HepG2 (cell line): ENCODE results near the gene TNRC18. TPM values are rescaled to one million over a fixed set of nuclear protein-coding genes. Genes with fewer than 3 reads are reported as not detected.

Source experiments
- ATAC-seq: fragments of 200-7000 bp; cut with Tn5 transposase; 3 replicates; pipeline ENCODE4 v1.9.1; 2020; ENCODE audit warnings: mild to moderate bottlenecking, moderate library complexity
- BruUV-seq: library from RNA; stranded (reverse); fragments of 400-500 nt; replicated peaks from 2 replicates; lab custom pipeline; 2021; lab: Mats Ljungman, UMichigan
- CTCF ChIA-PET: fragments of 300-600 bp; formaldehyde crosslinking; extraction: SDS; loops from one replicate; lab custom pipeline; 2021; ENCODE audit warnings: low total read pairs, inconsistent platforms, low intra/inter-chr PET ratio; lab: Yijun Ruan, JAX
- POLR2A ChIA-PET: fragments of 350-600 bp; sonication (Branson Sonifier 250); formaldehyde crosslinking; loops from one replicate; lab custom pipeline; 2020; ENCODE audit warnings: antibody characterized with exemption, inconsistent platforms; lab: Yijun Ruan, JAX
- DNase-seq: peaks from one replicate; pipeline ENCODE4 v3.0.0-alpha.2; 2015; ENCODE audit warnings: low spot score
- FAIRE-seq: peaks from 3 replicates; lab custom pipeline; 2011; peaks lifted over from hg19 to GRCh38; lab: Jason Lieb, UNC
- H2AFZ ChIP-seq: one replicate; pipeline ENCODE4 v1.6.1; 2011; ENCODE audit warnings: low read length, inconsistent platforms
- H3K27ac ChIP-seq: fragments of 300-600 bp; 3 replicates; pipeline ENCODE4 v1.8.0; 2011; ENCODE audit warnings: mixed run types, mild to moderate bottlenecking, mixed read lengths, low read length, inconsistent platforms; ENCODE audit not compliant: insufficient read depth; ENCODE audit errors: extremely low read length
- H3K27me3 ChIP-seq, 2 experiments: fragments of 200-600 bp in 1 of 2; 2 replicates in 1 of 2; 3 replicates in 1 of 2; pipeline versions ENCODE4 v1.6.0 to v1.8.0; 2011; ENCODE audit warnings: low read length in 2 of 2, mild to moderate bottlenecking in 2 of 2, moderate library complexity in 2 of 2, inconsistent platforms in 1 of 2; ENCODE audit not compliant: insufficient read depth in 2 of 2, control insufficient read depth in 1 of 2
- H3K36me3 ChIP-seq, 2 experiments: fragments of 200-600 bp in 1 of 2; replicated peaks in 1 of 2; 2 replicates in 1 of 2; 3 replicates in 1 of 2; pipeline versions ENCODE4 v1.5.1 to v1.8.0; 2011; ENCODE audit warnings: low read length in 2 of 2, inconsistent platforms in 1 of 2; ENCODE audit not compliant: insufficient read depth in 2 of 2, control insufficient read depth in 1 of 2
- H3K4me1 ChIP-seq: 2 replicates; pipeline ENCODE4 v1.5.1; 2012; ENCODE audit warnings: low read length, inconsistent platforms; ENCODE audit not compliant: insufficient read depth
- H3K4me2 ChIP-seq: 2 replicates; pipeline ENCODE4 v1.6.0; 2011; ENCODE audit warnings: low read depth, low read length, inconsistent platforms
- H3K4me3 ChIP-seq, 3 experiments: fragments of 200-600 bp in 1 of 3; sonication (generic), shearing (Covaris generic) in 1 of 3; replicated peaks in 1 of 3; 2 replicates each; pipeline ENCODE4 v1.5.1; 2011 to 2016; ENCODE audit warnings: low read length in 3 of 3, inconsistent platforms in 2 of 3, low read depth in 2 of 3, mild to moderate bottlenecking in 2 of 3, control low read depth in 1 of 3, mixed read lengths in 1 of 3; ENCODE audit not compliant: insufficient read depth in 1 of 3
- H3K79me2 ChIP-seq: one replicate; pipeline ENCODE4 v1.6.1; 2011; ENCODE audit warnings: low read length, inconsistent platforms; ENCODE audit not compliant: insufficient read depth
- H3K9ac ChIP-seq: 2 replicates; pipeline ENCODE4 v1.6.0; 2011; ENCODE audit warnings: mild to moderate bottlenecking, low read depth, low read length, inconsistent platforms; ENCODE audit not compliant: insufficient read depth
- H3K9me3 ChIP-seq: 2 replicates; pipeline ENCODE4 v1.5.1; 2012; ENCODE audit warnings: mild to moderate bottlenecking, low read length
- H4K20me1 ChIP-seq: 2 replicates; pipeline ENCODE4 v1.6.0; 2011; ENCODE audit warnings: inconsistent platforms, mild to moderate bottlenecking, low read length, moderate library complexity; ENCODE audit not compliant: insufficient read depth
- CREB3 ChIP-seq: sonication (generic); formaldehyde crosslinking; IDR thresholded peaks from 2 replicates; pipeline ENCODE4 v1.5.0; 2020; ENCODE audit warnings: missing genetic modification reagents
- ETS1 ChIP-seq: sonication (generic); formaldehyde crosslinking; IDR thresholded peaks from 2 replicates; pipeline ENCODE4 v1.4.0; 2020; ENCODE audit warnings: missing genetic modification reagents
- FOXO1 ChIP-seq: sonication (generic); formaldehyde crosslinking; IDR thresholded peaks from 2 replicates; pipeline ENCODE4 v1.4.0; 2020; ENCODE audit warnings: missing genetic modification reagents
- HBP1 ChIP-seq: IDR thresholded peaks from 2 replicates; pipeline ENCODE4 v1.6.1; 2016; ENCODE audit warnings: low read depth, control low read depth
- HNF4A ChIP-seq: sonication (generic); formaldehyde crosslinking; IDR thresholded peaks from 2 replicates; pipeline ENCODE4 v1.4.0; 2020; ENCODE audit warnings: missing genetic modification reagents
- JUND ChIP-seq: sonication (generic); formaldehyde crosslinking; IDR thresholded peaks from 2 replicates; pipeline ENCODE4 v1.8.0; 2022; ENCODE audit warnings: mild to moderate bottlenecking, missing genetic modification reagents
- MBNL3 ChIP-seq: fragments of 250-450 bp; sonication (Bioruptor Pico); conservative IDR thresholded peaks from 2 replicates; pipeline ENCODE4 v1.8.0; 2022; ENCODE audit warnings: mild to moderate bottlenecking, inconsistent platforms
- NPAS2 ChIP-seq: sonication (generic); formaldehyde crosslinking; IDR thresholded peaks from 2 replicates; pipeline ENCODE4 v1.8.0; 2022; ENCODE audit warnings: mild to moderate bottlenecking, missing genetic modification reagents, borderline replicate concordance
- PAX8 ChIP-seq: sonication (generic); formaldehyde crosslinking; IDR thresholded peaks from 2 replicates; pipeline ENCODE4 v1.8.0; 2022; ENCODE audit warnings: mild to moderate bottlenecking, missing genetic modification reagents, borderline replicate concordance
- TBX3 ChIP-seq: fragments of 450-650 bp; IDR thresholded peaks from 2 replicates; pipeline ENCODE4 v1.6.1; 2017; ENCODE audit warnings: antibody characterized with exemption, mild to moderate bottlenecking, inconsistent platforms, borderline replicate concordance
- TEAD3 ChIP-seq: optimal IDR thresholded peaks from 2 replicates; pipeline ENCODE3; 2016; ENCODE audit warnings: borderline replicate concordance
- ZFX ChIP-seq: sonication (generic); formaldehyde crosslinking; IDR thresholded peaks from 2 replicates; pipeline ENCODE4 v1.4.0; 2020; ENCODE audit warnings: mild to moderate bottlenecking, low read depth, missing genetic modification reagents, moderate library complexity
- ZMYM2 ChIP-seq: sonication (generic); formaldehyde crosslinking; IDR thresholded peaks from 2 replicates; pipeline ENCODE4 v1.8.0; 2022; ENCODE audit warnings: mild to moderate bottlenecking, missing genetic modification reagents
- ZNF136 ChIP-seq: sonication (generic); formaldehyde crosslinking; IDR thresholded peaks from 2 replicates; pipeline ENCODE4 v1.8.1; 2022; ENCODE audit warnings: low read depth, mild to moderate bottlenecking, moderate library complexity, missing genetic modification reagents
- ZNF275 ChIP-seq: sonication (generic); formaldehyde crosslinking; IDR thresholded peaks from 2 replicates; pipeline ENCODE4 v1.8.0; 2022; ENCODE audit warnings: missing genetic modification reagents, mild to moderate bottlenecking, inconsistent platforms, borderline replicate concordance
- ZNF383 ChIP-seq: sonication (generic); formaldehyde crosslinking; IDR thresholded peaks from 2 replicates; pipeline ENCODE4 v1.4.0; 2020; ENCODE audit warnings: missing genetic modification reagents, mild to moderate bottlenecking, borderline replicate concordance
- WGBS: methylation state at CpG from one replicate; pipeline ENCODE4 v1.1.6; 2017; ENCODE audit warnings: low lambda C conversion rate; 5-methylcytosine and 5-hydroxymethylcytosine counted together
- in situ Hi-C: cut with HindIII; loops from 2 replicates; pipeline ENCODE4 v1.10.0; 2017; ENCODE audit warnings: low pct_unique_long_range_greater_than_20kb; ENCODE audit not compliant: extremely low pct_ligation_motif_present
- intact Hi-C: fragments of 100-400 bp; cut with micrococcal nuclease; formaldehyde crosslinking; loops from one replicate; pipeline ENCODE4 v1.10.0; 2022; ENCODE audit not compliant: unreplicated experiment
- polyA plus RNA-seq, 8 experiments: library from polyadenylated mRNA; depleted of rRNA in 3 of 8; stranded (reverse) in 7 of 8; unstranded in 1 of 8; fragments of >200 nt; fragmentation: Illumina TruSeq in 4 of 8; extraction: Trizol in 4 of 8; gene quantifications; 2 replicates each; pipeline versions ENCODE4 v1.2.1 to v1.2.3, GENCODE V29; 2011 to 2016; ENCODE audit warnings: low read depth in 4 of 8, missing spikeins in 1 of 8, mixed read lengths in 1 of 8; ENCODE audit not compliant: insufficient read depth in 1 of 8
- total RNA-seq, 5 experiments: library from RNA; depleted of rRNA; stranded (reverse); fragments of >200 nt; fragmentation: Illumina TruSeq; extraction: Trizol; gene quantifications; 2 replicates each; pipeline ENCODE4 v1.2.3, GENCODE V29; 2016; ENCODE audit warnings: low read depth in 1 of 5

TNRC18 gene
- total and polyA plus RNA-seq, 2 of the 13 experiments (the other 11 are each of a cell fraction or from before 2014, with no cell fraction given): 11.7 to 17.4 TPM

DNA sequence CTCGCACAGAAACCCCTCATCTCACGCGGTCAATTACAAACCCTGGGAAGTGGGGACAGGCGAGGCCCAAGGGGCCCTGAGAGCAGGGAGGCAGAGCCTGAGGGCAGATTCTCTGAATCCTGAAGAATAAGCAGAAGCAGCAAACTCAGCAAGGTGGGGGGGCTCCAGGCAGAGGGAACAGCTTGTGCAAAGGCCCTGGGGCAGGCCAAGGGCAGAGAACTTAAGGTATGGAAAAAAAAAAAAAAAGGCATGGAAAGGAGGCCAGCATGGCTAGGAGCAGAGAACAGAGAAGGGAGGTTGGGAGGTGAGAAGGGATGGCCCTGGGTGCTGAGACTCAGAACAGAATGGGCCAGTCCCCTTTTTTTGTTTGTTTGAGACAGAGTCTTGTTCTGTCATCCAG lies 32.8 kb upstream of the TNRC18 start:
- ChIA-PET POLR2A (no interaction called here), CTCF (no interaction called here)
- BruUV-seq: no TSS peak
- intact Hi-C loops: no loop called here
- Histone ChIP-seq H3K27me3 (peaks cover 0 to under 1% of the 10 kb centered on the region in 2 experiments; a peak in 4 of 5 replicates), H3K79me2 (no peaks in the 10 kb centered on the region), H3K4me1 (peaks cover 19% of the 10 kb centered on the region), H3K9me3 (no peaks in the 10 kb centered on the region), H3K36me3 (no peaks in the 10 kb centered on the region), H4K20me1 (0 out of 2 replicates have a peak, but pooled peaks cover 3% of the 10 kb centered on the region), H2AFZ (no peak overlapping the region), H3K9ac (no peak overlapping the region), H3K4me2 (no peak overlapping the region), H3K27ac (no peak overlapping the region), H3K4me3 (no peak overlapping the region)
- WGBS: 83% methylated on average over 4 of the region's 4 CpGs
- no peak for ATAC-seq
- in situ Hi-C loops: loop anchor here (25.0 kb wide), 2 partner anchors 219 to 319 kb away; no protein-coding TSS in a partner anchor
- TF ChIP-seq ZFX: no peak
- no peak for TF ChIP-seq HNF4A (CRISPR knock-in tag)
- TF ChIP-seq ZNF136: no peak
- no peak for TF ChIP-seq TEAD3 (CRISPR knock-in tag)
- TF ChIP-seq PAX8: no peak
- TF ChIP-seq JUND (CRISPR knock-in tag): no peak
- TF ChIP-seq FOXO1 (CRISPR knock-in tag): no peak
- TF ChIP-seq MBNL3: no peak
- TF ChIP-seq ETS1 (CRISPR knock-in tag): no peak
- TF ChIP-seq TBX3: no peak
- TF ChIP-seq NPAS2: no peak
- no peak for TF ChIP-seq ZNF383 (CRISPR knock-in tag)
- TF ChIP-seq ZNF275 (CRISPR knock-in tag): no peak
- TF ChIP-seq ZMYM2 (CRISPR knock-in tag): no peak
- no peak for TF ChIP-seq HBP1 (CRISPR knock-in tag)
- TF ChIP-seq CREB3: no peak
- FAIRE-seq: no peak
- no peak for DNase-seq
